HT1080 (cell line): ENCODE measurements around the gene SRC. TPM values are rescaled to one million over a fixed set of nuclear protein-coding genes. Genes with fewer than 3 reads are reported as not detected.

Experiments
- DNase-seq: peaks from one replicate; pipeline ENCODE4 v3.0.0-alpha.2; 2015; ENCODE audit warnings: low read depth
- total RNA-seq: library from RNA; depleted of rRNA; stranded (reverse); fragments of >200 nt; shearing (Covaris generic); gene quantifications from 2 replicates; pipeline ENCODE4 v1.2.3, GENCODE V29; 2014

SRC gene
- total RNA-seq, 1 experiment from 2014 or later, result 13.9 TPM

- no peak for DNase-seq
Measured at GRCh38 chr20:37381621-37382471, 35.9 kb downstream of the SRC start.

- no peak for DNase-seq
Measured at GRCh38 chr20:37382482-37383120, 36.7 kb downstream of the SRC start.

DNA sequence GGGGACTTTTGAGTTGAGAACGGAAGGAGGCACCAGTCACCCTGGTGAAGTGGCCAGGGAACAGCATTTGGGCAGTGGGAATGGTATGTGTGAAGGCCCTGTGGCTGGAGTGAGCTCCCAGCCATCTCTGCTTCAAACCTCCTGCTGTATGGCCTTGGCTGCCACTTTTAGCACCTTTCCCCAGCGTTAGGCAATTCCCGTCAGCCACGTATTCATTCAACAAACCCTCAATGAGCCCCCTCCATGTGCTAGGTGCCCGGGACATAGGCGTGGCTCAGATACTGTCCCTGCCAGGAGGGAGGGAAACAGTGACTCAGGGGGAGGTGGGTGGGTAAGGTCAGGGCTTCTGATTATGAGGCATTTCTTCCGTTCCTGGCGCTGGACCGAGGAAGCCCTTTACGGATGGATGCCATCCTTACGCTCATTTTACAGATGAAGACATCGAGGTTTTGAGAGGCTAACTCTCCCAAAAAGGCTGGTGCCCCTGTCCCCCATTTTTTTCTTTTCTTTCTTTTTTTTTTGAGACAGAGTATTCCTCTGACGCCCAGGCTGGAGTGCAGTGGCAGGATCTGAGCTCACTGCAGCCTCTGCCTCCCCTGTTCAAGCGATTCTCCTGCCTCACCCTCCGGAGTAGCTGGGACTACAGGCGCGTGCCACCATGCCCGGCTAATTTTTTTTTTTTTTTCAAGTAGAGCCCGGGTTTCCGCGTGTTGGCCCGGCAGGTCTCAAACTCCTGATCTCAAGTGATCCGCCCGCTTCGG is 37.5 kb downstream of the SRC start:
- peak; percentile 43 for DNase-seq

- DNase-seq, result peak; percentile 30
Measured at GRCh38 chr20:37384683-37385174, 38.8 kb downstream of the SRC start.

GRCh38 chr20:37385176-37385575 is 39.2 kb downstream of the SRC start:
- no peak for DNase-seq

GRCh38 chr20:37385659-37386504 is 39.9 kb downstream of the SRC start:
- no peak for DNase-seq

DNA sequence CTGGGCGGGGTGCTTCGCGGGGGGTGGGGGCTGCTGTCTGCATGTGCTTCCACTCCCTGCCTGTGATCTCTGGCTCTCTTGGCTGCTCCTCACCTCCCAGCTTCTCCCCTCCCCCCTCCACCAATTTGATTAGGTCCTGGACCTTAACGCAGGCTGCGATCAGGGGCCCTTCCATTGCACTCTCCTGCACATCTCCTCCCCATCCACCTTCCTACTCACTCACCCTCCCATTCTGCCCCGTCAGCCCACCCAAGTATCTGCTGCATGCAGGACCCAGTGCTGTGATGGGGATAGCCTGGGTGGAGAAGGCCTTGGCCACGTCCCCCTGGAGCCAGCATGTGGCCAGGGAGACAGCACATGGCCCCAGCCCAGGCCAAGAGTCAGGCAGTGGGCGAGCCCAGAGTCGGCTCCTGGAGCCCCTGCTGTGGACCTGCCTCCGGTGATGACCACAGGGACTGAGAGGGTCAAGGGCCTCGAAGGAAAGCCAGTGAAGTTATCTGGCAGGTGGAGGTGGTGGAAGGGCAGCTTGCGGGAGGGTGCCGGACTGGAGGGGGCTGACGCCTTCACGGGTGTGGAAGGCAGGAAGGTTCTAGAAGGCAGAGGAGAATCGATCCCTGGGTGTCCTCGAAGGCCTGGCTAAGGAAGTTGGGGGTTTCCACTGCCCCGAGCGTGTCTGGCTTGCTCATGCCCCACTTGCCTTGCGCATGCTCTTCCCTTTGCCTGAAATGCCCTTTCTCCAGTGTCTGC is 40.7 kb downstream of the SRC start:
- DNase-seq, result no peak

- DNase-seq, result no peak
Measured at GRCh38 chr20:37387519-37388269, 41.8 kb downstream of the SRC start.

DNA sequence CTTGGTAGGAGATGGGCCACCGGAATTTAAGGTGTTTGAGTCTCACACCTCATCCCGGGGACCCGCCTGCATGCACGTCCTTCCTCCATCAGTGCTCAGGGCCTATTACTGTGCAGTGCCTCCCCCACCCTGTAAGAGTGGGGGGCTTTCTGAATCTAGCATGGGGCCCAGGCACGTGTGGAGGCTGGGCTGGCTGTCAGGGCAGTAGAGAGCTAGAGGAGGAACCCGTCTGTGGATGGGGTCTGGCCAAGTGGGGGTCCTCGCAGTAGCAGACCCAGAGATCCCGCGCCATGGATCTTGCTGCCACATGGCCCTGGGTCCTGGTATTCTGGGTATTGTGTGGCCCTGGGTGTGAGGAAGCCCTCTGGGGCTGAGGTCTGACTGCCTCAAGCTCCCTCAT is 42.9 kb downstream of the SRC start:
- DNase-seq, result no peak

DNA sequence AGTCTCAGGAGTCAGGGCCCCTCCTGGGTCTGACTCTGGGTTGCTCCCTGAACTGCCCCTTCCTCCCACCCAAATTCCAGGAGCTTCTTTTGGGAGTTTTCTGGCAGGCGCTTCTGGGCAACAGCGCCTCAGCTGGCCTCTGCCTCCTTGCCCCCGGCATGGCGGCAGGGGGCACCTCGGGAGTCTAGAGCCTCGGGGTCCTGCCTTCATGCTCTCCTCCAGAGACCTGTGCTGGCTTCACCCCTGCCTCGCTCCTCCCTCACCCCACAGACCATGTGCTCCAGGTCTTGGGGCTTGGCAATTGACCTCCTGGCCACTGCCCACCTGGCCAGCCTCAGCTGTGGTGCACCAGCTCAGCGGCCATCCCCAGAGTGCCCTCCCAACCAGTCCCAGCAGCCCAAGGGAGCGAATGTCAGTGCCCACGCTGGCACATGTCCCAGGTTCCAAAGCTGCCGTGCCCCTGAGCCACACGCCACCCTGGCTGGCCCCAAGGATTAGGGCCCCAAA is 43.4 kb downstream of the SRC start:
- no peak for DNase-seq

DNA sequence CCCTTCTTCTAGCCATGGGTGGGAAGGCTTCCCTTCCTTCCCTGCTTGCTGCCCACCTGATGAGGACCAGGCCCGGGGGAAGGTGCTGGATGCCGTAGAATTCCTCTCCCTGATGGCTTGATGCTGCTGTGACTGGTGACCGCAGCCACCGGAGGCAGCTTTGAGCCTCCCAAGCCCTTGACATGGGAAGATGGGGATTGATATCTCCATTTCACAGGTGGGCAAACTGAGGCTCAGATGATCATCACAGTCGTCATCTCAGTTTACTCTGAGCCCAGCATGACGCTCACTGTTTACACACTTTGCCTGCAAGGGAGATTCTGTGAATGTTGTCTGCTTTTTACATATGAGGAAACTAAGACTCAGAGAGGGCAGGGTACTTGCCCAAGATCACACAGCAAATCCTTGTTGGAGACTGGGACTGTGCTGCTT is 43.9 kb downstream of the SRC start:
- DNase-seq, result no peak

- DNase-seq, result no peak
Measured at GRCh38 chr20:37390503-37390890, 44.6 kb downstream of the SRC start.

DNA sequence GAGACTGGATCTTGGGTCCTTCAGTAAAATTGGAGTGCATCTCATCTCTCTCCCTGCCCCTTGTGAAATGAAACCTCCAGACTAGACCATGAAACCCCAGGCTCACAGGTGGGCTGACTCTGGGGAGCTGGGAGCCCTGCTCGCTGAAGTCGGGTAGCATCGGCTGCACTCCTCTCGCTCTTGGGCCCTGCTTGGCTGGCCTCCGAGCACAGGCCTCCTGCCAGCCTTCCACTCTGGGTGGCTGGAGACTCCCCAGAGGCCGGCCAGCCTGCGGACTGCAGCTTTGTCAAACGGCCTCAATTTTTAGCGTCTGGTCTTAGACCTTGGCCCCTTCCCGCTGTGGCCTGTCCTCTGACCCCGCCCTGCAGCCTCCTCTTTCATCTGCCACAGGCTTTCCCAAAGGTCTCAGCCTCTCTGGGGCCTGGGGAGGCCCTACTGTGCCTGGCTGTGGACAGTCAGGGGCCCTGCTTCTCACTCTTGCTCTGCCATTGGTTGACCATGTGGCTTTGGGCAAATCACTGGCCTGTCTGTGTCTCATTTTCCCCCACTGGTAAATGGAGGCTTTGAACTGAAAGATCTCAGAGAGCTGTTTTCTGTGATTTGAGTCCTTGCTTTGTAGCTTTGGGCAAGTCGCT is 45.1 kb downstream of the SRC start:
- DNase-seq, result no peak

- no peak for DNase-seq
Measured at GRCh38 chr20:37392441-37393195, 46.7 kb downstream of the SRC start.

DNA sequence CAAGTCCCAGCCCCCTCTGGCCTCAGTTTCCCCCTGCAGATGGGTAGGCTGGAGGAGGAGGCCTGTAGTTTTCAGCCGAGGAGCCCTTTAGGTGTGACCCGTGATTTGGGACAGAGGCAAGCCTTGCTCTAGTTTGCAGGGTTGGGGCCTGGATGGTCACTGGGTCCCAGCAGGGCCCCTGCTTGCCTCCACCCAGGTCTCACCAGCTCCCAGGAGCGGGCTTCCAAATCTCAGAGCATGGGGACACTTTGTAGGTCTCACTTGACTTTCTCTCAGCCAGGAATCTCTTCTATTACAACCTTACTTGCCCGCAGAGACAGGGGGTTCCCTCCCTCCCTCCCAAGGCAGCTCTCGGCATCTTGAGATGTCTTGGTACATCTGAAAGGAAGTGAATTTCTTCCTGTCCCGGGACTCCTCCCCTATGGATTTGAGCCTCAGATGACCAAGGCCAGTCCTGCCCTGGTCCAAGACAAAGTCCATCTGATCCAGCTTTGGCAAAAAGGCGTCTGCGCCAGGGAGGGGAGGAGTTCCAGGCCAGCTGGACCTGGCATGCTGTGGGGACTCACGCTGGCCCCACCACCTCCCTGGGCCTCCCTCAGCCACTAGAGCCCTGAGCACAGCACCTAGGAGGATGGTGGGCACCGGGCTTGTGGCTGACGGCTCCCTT is 47.4 kb downstream of the SRC start:
- DNase-seq, result no peak

DNA sequence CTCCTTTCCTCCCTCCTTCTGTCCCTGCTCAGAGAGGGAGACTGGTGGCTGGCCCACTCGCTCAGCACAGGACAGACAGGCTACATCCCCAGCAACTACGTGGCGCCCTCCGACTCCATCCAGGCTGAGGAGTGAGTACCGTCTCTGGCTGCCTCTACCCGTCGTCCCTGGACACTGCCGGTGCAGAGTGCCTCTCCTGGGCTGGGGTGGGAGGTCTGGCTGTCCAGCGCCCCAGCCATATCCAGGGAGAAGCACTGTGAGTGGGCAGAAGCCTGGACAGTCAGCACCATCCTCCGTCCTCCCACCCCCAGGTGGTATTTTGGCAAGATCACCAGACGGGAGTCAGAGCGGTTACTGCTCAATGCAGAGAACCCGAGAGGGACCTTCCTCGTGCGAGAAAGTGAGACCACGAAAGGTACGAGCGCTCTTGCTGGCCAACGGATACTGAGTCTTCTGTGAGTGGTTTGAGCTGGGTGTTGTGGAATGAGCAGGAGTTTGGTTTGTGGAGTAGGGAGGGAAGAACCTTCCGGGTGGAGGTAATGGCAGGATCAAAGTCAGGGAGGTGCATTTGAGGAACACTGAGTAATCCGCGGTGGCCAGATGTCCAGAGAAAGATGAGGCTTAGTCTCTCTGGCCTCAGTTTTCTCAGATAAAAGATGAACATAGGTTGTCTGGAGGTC is 48.1 kb downstream of the SRC start:
- DNase-seq, result no peak
